OCI-LY7 (cell line): Measurements from ENCODE around the gene STAT4. TPM values are rescaled to one million over a fixed set of nuclear protein-coding genes. Genes with fewer than 3 reads are reported as not detected.

Experiments
- BruUV-seq: library from RNA; stranded (reverse); fragments of 400-500 nt; replicated peaks from 2 replicates; lab custom pipeline; 2021; lab: Mats Ljungman, UMichigan
- CTCF ChIA-PET: fragments of 300-600 bp; sonication (Branson Sonifier 250); formaldehyde crosslinking; loops from one replicate; lab custom pipeline; 2022; ENCODE audit warnings: antibody characterized with exemption; ENCODE audit not compliant: unreplicated experiment; lab: Charles Lee
- POLR2A ChIA-PET: fragments of 300-600 bp; sonication (Branson Sonifier 250); formaldehyde crosslinking; loops from one replicate; lab custom pipeline; 2022; ENCODE audit warnings: antibody characterized with exemption; lab: Charles Lee
- DNase-seq: peaks from one replicate; pipeline ENCODE4 v3.0.0-alpha.2; 2015; ENCODE audit warnings: low spot score
- H2AFZ ChIP-seq: fragments of 200-600 bp; sonication (generic), shearing (Covaris generic); 2 replicates; pipeline ENCODE4 v1.6.1; 2014; ENCODE audit warnings: mild to moderate bottlenecking, antibody characterized with exemption, low read length, moderate library complexity
- H3K27ac ChIP-seq: fragments of 200-600 bp; sonication (generic); 2 replicates; pipeline ENCODE4 v1.5.1; 2014; ENCODE audit warnings: mixed run types, low read depth, mild to moderate bottlenecking, moderate library complexity, low read length, inconsistent platforms; ENCODE audit not compliant: poor library complexity, severe bottlenecking
- H3K36me3 ChIP-seq: fragments of 200-600 bp; sonication (generic); 2 replicates; pipeline ENCODE4 v1.6.1; 2014; ENCODE audit warnings: mild to moderate bottlenecking, antibody characterized with exemption, low read length, moderate library complexity, mixed read lengths; ENCODE audit not compliant: insufficient read depth
- H3K4me1 ChIP-seq: fragments of 200-600 bp; sonication (generic); 2 replicates; pipeline ENCODE4 v1.5.1; 2014; ENCODE audit warnings: mild to moderate bottlenecking, low read length; ENCODE audit not compliant: insufficient read depth, poor library complexity, severe bottlenecking
- H3K4me2 ChIP-seq: fragments of 200-600 bp; sonication (generic); 2 replicates; pipeline ENCODE4 v1.6.1; 2014; ENCODE audit warnings: mild to moderate bottlenecking, low read length
- H3K4me3 ChIP-seq: fragments of 200-600 bp; sonication (generic); 2 replicates; pipeline ENCODE4 v1.5.1; 2014; ENCODE audit warnings: mild to moderate bottlenecking, low read depth, low read length; ENCODE audit not compliant: poor library complexity, severe bottlenecking
- H3K79me2 ChIP-seq: fragments of 200-600 bp; sonication (generic); 2 replicates; pipeline ENCODE4 v1.6.1; 2016; ENCODE audit warnings: low read depth, mild to moderate bottlenecking, low read length, moderate library complexity, mixed read lengths; ENCODE audit not compliant: insufficient read depth
- H3K9me2 ChIP-seq: fragments of 200-600 bp; sonication (generic); 2 replicates; pipeline ENCODE4 v1.6.1; 2016; ENCODE audit warnings: mild to moderate bottlenecking, low read length, mixed read lengths; ENCODE audit not compliant: insufficient read depth
- H3K9me3 ChIP-seq: fragments of 200-600 bp; sonication (generic); 2 replicates; pipeline ENCODE4 v1.6.1; 2014; ENCODE audit warnings: mild to moderate bottlenecking, mixed run types, low read length, mixed read lengths
- H4K20me1 ChIP-seq: fragments of 200-600 bp; sonication (generic); 2 replicates; pipeline ENCODE4 v1.6.1; 2014; ENCODE audit warnings: mild to moderate bottlenecking, antibody characterized with exemption, low read length, moderate library complexity, mixed read lengths; ENCODE audit not compliant: insufficient read depth
- EZH2phosphoT487 ChIP-seq: fragments of 200-600 bp; sonication (generic); IDR thresholded peaks from 2 replicates; pipeline ENCODE4 v1.6.1; 2018; ENCODE audit warnings: low read depth, borderline replicate concordance, mild to moderate bottlenecking, mixed run types, antibody characterized with exemption, low read length, moderate library complexity, mixed read lengths
- intact Hi-C: fragments of 100-400 bp; cut with micrococcal nuclease; formaldehyde crosslinking; loops from one replicate; pipeline ENCODE4 v1.10.0; 2022; ENCODE audit not compliant: unreplicated experiment
- total RNA-seq, 2 experiments: library from RNA; depleted of rRNA in 1 of 2; stranded (reverse); fragments of >200 nt in 1 of 2; shearing (Covaris generic) in 1 of 2; gene quantifications; 2 replicates each; pipeline ENCODE4 v1.2.3, GENCODE V29; 2014 to 2022
- TF ChIP-seq, protein P1 (sequence below): fragments of 200-600 bp; sonication (generic); conservative IDR thresholded peaks from 2 replicates; pipeline ENCODE4 v1.5.1; 2014; ENCODE audit warnings: mild to moderate bottlenecking, antibody characterized with exemption, low read length, moderate library complexity, mixed read lengths

Gene STAT4
- total RNA-seq, 2 experiments from 2014 or later, result not detected

DNA sequence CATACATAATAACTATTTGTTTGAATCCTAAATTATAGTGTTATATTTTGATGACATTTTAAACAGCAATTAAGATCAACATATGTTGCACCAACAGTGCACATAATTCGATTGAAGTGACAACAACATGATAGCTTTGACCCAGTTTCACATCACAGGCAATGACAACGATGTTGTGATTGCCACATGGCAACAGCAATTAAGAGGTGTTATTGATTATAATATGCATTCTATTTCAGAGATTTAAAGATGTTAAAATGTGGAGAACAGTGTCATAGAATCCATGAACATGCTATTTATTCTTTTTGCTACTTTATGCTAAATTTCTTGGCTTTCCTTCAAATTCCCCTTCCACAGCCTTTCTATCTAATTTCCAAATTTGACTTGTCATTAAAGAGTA lies 68.5 kb downstream of the STAT4 start:
- Histone ChIP-seq H3K4me1 (no peaks in the 10 kb centered on the region), H3K79me2 (no peaks in the 10 kb centered on the region), H2AFZ (no peak overlapping the region), H3K9me2 (no peaks in the 10 kb centered on the region), H3K9me3 (no peaks in the 10 kb centered on the region), H4K20me1 (no peaks in the 10 kb centered on the region), H3K4me3 (no peak overlapping the region), H3K4me2 (no peak overlapping the region), H3K36me3 (no peaks in the 10 kb centered on the region), H3K27ac (no peak overlapping the region)
- ChIA-PET CTCF (no interaction called here), POLR2A (no interaction called here)
- intact Hi-C loops, result no loop called here
- no peak for DNase-seq
- BruUV-seq, result no TSS peak
- TF ChIP-seq EZH2phosphoT487, result no peak
- TF ChIP-seq, protein P1, sequence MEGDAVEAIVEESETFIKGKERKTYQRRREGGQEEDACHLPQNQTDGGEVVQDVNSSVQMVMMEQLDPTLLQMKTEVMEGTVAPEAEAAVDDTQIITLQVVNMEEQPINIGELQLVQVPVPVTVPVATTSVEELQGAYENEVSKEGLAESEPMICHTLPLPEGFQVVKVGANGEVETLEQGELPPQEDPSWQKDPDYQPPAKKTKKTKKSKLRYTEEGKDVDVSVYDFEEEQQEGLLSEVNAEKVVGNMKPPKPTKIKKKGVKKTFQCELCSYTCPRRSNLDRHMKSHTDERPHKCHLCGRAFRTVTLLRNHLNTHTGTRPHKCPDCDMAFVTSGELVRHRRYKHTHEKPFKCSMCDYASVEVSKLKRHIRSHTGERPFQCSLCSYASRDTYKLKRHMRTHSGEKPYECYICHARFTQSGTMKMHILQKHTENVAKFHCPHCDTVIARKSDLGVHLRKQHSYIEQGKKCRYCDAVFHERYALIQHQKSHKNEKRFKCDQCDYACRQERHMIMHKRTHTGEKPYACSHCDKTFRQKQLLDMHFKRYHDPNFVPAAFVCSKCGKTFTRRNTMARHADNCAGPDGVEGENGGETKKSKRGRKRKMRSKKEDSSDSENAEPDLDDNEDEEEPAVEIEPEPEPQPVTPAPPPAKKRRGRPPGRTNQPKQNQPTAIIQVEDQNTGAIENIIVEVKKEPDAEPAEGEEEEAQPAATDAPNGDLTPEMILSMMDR, result no peak

DNA sequence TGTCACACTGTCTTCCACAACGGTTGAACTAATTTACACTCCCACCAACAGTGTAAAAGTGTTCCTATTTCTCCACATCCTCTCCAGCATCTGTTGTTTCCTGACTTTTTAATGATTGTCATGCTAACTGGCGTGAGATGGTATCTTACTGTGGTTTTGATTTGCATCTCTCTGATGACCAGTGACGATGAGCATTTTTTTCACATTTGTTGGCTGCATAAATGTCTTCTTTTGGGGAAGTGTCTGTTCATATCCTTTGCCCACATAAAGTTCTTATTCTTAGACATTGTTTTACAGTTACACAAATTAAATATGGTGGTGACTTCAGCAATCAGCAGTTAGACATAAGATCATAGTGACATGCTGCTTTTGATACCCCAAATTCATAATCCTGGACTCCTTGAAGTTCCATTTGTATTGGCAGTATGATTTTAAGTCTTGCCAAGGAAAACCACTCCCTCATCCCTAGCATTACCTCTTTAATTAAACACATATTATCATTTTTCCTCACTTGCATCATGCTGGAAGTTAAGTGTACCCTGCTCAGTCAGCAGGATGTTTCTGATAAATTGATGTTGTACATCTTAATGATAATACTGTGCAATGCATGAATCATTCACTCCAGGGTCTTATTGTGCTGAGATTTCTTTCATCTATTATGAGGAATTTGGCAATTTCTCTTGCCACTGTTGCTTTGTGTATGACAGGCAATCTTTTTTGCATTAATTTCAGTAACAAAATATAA lies 69.2 kb downstream of the STAT4 start:
- H3K27ac ChIP-seq, result no peak overlapping the region
- H3K36me3 ChIP-seq, result no peaks in the 10 kb centered on the region
- TF ChIP-seq EZH2phosphoT487, result no peak
- TF ChIP-seq, protein P1, result no peak
- DNase-seq, result no peak
- CTCF ChIA-PET, result no interaction called here
- H4K20me1 ChIP-seq, result no peaks in the 10 kb centered on the region
- H2AFZ ChIP-seq, result no peak overlapping the region
- no peaks in the 10 kb centered on the region for H3K9me3 ChIP-seq
- POLR2A ChIA-PET, result no interaction called here
- H3K4me2 ChIP-seq, result no peak overlapping the region
- intact Hi-C loops, result no loop called here
- no TSS peak for BruUV-seq
- H3K79me2 ChIP-seq, result no peaks in the 10 kb centered on the region
- no peaks in the 10 kb centered on the region for H3K9me2 ChIP-seq
- no peak overlapping the region for H3K4me3 ChIP-seq
- H3K4me1 ChIP-seq, result no peaks in the 10 kb centered on the region

DNA sequence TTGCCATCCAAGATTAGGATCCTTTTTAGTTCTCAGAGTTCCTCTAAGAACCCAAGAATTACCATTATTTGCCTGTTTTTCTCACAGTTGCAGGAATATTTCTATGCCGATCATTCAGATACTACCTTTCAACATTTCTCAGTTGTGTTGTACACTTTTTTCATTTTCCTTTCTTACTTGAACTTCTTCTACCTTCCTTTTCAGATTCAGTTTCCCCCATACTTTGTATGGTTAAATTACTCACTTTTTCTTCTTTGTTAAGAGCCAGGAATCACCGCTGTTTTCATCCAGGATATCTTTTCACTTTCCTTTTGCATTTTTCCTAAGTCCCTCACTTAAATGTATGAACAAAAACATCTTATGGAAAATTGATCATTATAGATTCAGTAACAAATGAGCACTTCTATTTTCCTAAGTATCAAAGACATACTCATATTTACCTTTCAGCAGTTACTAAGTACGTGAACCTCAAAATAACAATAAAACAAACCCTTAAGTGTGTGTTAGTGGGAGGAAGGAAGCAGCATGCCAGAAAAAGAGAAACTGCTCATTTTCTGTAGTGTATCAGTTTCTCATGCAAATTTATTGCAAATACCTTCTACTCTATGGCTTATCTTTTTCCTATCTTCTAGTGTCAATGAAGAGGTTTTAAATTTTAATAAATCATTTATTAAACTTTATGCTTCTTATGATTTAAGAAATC lies 72.5 kb downstream of the STAT4 start:
- Histone ChIP-seq H3K9me2 (no peaks in the 10 kb centered on the region), H4K20me1 (no peaks in the 10 kb centered on the region), H3K9me3 (no peaks in the 10 kb centered on the region), H3K27ac (no peak overlapping the region), H3K36me3 (no peaks in the 10 kb centered on the region), H3K4me3 (no peak overlapping the region), H2AFZ (no peak overlapping the region), H3K79me2 (no peaks in the 10 kb centered on the region), H3K4me1 (no peaks in the 10 kb centered on the region), H3K4me2 (no peak overlapping the region)
- intact Hi-C loops, result no loop called here
- TF ChIP-seq, protein P1, result no peak
- TF ChIP-seq EZH2phosphoT487, result no peak
- ChIA-PET POLR2A (interaction anchor here (0.6 kb wide), 2 partner anchors 14 to 1128 kb away, joined by 3 to 4 read pairs; no protein-coding TSS in a partner anchor), CTCF (no interaction called here)
- no TSS peak for BruUV-seq
- DNase-seq, result no peak
